Prostate gland (tissue), 2 donors: ENCODE data around the gene NOTUM. TPM values are rescaled to one million over a fixed set of nuclear protein-coding genes. Genes with fewer than 3 reads are reported as not detected.

ENCODE experiments used
- DNase-seq: peaks from one replicate; pipeline ENCODE4 v3.0.0-alpha.2; 2019; ENCODE audit warnings: low spot score
- H3K27ac ChIP-seq, 2 donors: fragments of 200-600 bp; sonication (generic); 2 replicates each; pipeline ENCODE4 v1.5.1; 2017 to 2019
- H3K27me3 ChIP-seq: fragments of 200-600 bp; sonication (generic); replicated peaks from 2 replicates; pipeline ENCODE4 v1.5.1; 2019; ENCODE audit not compliant: insufficient read depth
- H3K36me3 ChIP-seq, 2 donors: fragments of 200-600 bp; sonication (generic); 1 replicate in 1 of 2; 2 replicates in 1 of 2; pipeline versions ENCODE4 v1.5.1 to v1.8.1; 2017 to 2019
- H3K4me1 ChIP-seq: fragments of 200-600 bp; sonication (generic); replicated peaks from 2 replicates; pipeline ENCODE4 v1.5.1; 2019
- H3K4me3 ChIP-seq, 2 donors: fragments of 200-600 bp; sonication (generic); 2 replicates each; pipeline ENCODE4 v1.5.1; 2017 to 2019
- H3K9me3 ChIP-seq: fragments of 200-600 bp; sonication (generic); 2 replicates; pipeline ENCODE4 v1.5.1; 2017
- CTCF ChIP-seq, 4 experiments: fragments of 200-600 bp in 2 of 4; fragments of 450-650 bp in 2 of 4; sonication (generic) in 2 of 4; IDR thresholded peaks; 1 replicate in 3 of 4; 2 replicates in 1 of 4; pipeline ENCODE4 v1.5.1; 2016 to 2019; ENCODE audit warnings: antibody characterized with exemption in 4 of 4, mild to moderate bottlenecking in 2 of 4, moderate library complexity in 2 of 4
- POLR2A ChIP-seq: fragments of 450-650 bp; IDR thresholded peaks from one replicate; pipeline ENCODE4 v1.6.1; 2016; ENCODE audit warnings: antibody characterized with exemption, mild to moderate bottlenecking
- POLR2AphosphoS5 ChIP-seq: sonication (generic); formaldehyde crosslinking; IDR thresholded peaks from one replicate; pipeline ENCODE4 v1.6.1; 2017; ENCODE audit warnings: antibody characterized with exemption
- WGBS: methylation state at CpG from one replicate; pipeline ENCODE4 v1.1.5; 2018; 5-methylcytosine and 5-hydroxymethylcytosine counted together
- intact Hi-C: fragments of 100-400 bp; cut with DNase I; formaldehyde crosslinking; loops from one replicate; pipeline ENCODE4 v1.14.2; 2022
- total RNA-seq, 2 donors: library from RNA; depleted of rRNA; stranded (reverse); fragments of >200 nt; gene quantifications; one replicate each; pipeline ENCODE4 v1.1.0, GENCODE V29; 2016

NOTUM gene
- total RNA-seq, 2 donors from 2014 or later = 0.50 to 8.3 TPM

DNA sequence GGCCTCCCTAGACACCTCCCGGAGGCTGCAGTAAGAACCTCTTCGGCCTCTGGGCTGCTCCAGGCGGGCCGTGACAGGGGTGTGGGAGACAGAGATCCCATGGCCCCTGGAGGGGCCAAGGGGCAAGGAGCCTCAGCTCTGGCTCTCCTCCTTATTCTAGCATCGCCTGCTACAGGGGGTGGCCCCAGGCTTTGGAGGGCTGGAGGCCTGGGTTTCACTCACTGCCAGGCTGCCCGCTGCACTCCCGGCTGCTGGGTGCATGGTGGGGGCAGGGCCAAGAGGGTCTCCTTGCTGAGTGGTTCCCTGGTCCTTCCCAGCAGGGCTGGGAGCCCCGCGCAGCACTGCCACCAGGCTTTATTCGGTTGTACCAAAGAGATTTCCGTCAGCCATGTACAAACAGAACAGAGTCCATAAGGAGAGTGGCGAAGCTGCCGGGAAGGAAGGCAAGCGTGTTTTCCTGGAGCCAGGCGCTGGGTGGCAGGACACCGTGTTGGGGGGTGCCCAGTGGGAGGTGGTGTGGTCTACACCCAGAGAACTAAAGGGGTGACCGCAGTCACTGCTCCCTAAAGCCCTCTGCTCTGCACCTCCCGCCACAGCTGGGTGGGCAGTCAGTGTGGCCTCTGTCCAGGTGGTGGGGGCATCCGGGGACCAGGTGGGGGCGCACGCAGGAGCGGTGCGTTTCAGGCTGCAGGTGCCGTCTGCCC lies 56.9 kb downstream of the NOTUM start:
- DNase-seq = no peak
- Histone ChIP-seq H3K4me1 (peaks cover 4% of the 10 kb centered on the region), H3K9me3 (no peaks in the 10 kb centered on the region), H3K27ac (no peak overlapping the region), H3K36me3 (no peaks in the 10 kb centered on the region), H3K4me3 (no peak overlapping the region), H3K27me3 (no peaks in the 10 kb centered on the region)
- no peak for TF ChIP-seq POLR2AphosphoS5
- 89% methylated on average over 24 of the region's 24 CpGs for WGBS
- intact Hi-C loops = no loop called here

DNA sequence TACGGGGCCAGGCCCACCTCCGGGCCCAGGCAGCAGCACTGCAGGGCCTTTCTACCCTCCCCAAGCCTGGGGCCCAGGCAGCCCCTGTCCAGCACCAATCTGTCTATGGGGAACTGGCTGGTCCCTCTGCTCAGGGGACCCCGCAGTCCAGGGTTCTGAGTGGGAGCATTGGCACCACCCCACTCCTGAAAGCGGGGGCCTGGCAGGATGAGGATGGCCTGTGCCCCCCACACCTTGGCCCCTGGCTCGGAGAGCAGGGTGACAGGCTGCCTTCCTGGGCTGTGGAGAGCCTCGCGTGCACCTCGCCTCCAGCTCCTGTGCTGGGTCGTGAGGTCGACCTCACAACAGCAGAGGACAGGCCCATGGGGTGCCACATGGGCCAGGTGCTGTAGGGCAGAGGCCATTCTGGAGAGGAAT lies 57.6 kb downstream of the NOTUM start:
- intact Hi-C loops = no loop called here
- no peaks in the 10 kb centered on the region for H3K9me3 ChIP-seq
- DNase-seq = no peak
- no peaks in the 10 kb centered on the region for H3K27me3 ChIP-seq
- peaks cover 4% of the 10 kb centered on the region for H3K4me1 ChIP-seq
- H3K36me3 ChIP-seq = peaks cover 0 to 5% of the 10 kb centered on the region in 2 donors
- TF ChIP-seq POLR2AphosphoS5 = no peak
- no peak for TF ChIP-seq CTCF (IDR thresholded peaks at IDR 0.05)
- no peak for TF ChIP-seq POLR2A
- H3K27ac ChIP-seq = no peak overlapping the region
- no peak overlapping the region for H3K4me3 ChIP-seq
- WGBS = 88% methylated on average over 6 of the region's 10 CpGs

DNA sequence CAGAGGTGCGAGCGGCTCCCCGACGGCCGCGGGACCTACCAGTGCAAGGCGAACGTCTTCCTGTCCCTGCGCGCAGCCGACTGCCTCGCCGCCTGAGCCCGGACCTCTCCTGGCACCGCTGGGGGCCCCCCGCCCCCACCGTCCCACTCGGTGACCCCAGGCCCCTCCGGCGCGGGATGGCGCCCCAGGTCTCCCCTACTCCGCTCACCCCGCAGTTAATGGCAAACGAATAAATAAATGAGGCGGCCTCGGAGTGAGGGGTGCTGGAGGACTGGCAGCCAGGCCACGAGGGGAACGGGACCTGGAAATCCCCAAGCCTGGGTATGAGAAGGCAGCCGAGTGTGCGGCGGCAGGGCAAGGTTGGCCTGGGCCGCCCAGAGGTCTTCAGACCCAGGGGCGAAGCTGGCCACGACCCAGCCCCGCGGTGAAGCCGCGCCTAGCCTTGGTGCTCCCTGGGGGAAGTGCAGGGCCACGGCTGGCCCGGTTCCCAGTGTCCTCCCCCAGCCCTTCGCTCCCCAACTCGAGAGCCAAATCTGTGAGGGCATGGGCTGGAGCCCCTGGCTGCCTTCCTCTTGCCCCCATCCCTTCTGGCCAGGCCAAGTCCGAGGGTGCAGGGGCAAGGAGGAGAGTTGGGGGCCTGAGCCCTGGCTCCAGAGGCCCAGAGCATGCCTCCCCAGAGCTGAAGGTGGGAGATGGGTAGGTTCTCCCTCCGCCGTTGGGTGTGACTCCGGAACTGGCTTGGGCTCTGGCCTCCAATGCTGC lies 58.2 kb downstream of the NOTUM start:
- Histone ChIP-seq H3K4me3 (peak overlapping the region in 1 of 2 donors; percentile 33), H3K27ac (no peak overlapping the region), H3K27me3 (no peaks in the 10 kb centered on the region), H3K36me3 (peaks cover 0 to 5% of the 10 kb centered on the region in 2 donors), H3K4me1 (peaks cover 4% of the 10 kb centered on the region), H3K9me3 (no peaks in the 10 kb centered on the region)
- intact Hi-C loops = no loop called here
- DNase-seq = no peak
- 45% methylated on average over 32 of the region's 47 CpGs for WGBS
- no peak for TF ChIP-seq POLR2AphosphoS5
- no peak for TF ChIP-seq CTCF (IDR thresholded peaks at IDR 0.05)
- TF ChIP-seq POLR2A = no peak

Other genes with a start within 250 kb of the NOTUM start
- gene SLC25A10, start 248.9 kb downstream of the NOTUM start, total RNA-seq = 10 to 100 TPM; 39.1 to 39.4 TPM
- gene GCGR, start 157.0 kb downstream of the NOTUM start, total RNA-seq = under 1 TPM in 1 of 2 donors, not detected in 1; 0.97 TPM
- 100 to 1,000 TPM in 1 of 2 donors, 10 to 100 TPM in 1; 83.6 to 150 TPM for gene MCRIP1, start 127.9 kb downstream of the NOTUM start, total RNA-seq
- gene PPP1R27, start 126.1 kb downstream of the NOTUM start, total RNA-seq = 1 to 10 TPM in 1 of 2 donors, not detected in 1; 1.6 TPM
- gene P4HB, start 100.7 kb downstream of the NOTUM start, total RNA-seq = 1,000 to 10,000 TPM in 1 of 2 donors, 100 to 1,000 TPM in 1; 509 to 2,101 TPM
- gene ARHGDIA, start 89.8 kb downstream of the NOTUM start, total RNA-seq = 100 to 1,000 TPM; 193 to 274 TPM
- 100 to 1,000 TPM in 1 of 2 donors, 10 to 100 TPM in 1; 83.9 to 108 TPM for gene ALYREF, start 69.6 kb downstream of the NOTUM start, total RNA-seq
- 100 to 1,000 TPM; 128 to 278 TPM for gene ANAPC11, start 69.5 kb downstream of the NOTUM start, total RNA-seq
- gene NPB, start 58.9 kb downstream of the NOTUM start, total RNA-seq = 10 to 100 TPM in 1 of 2 donors, 1 to 10 TPM in 1; 9.8 to 10.9 TPM
- gene PCYT2, start 49.8 kb downstream of the NOTUM start, total RNA-seq = 10 to 100 TPM; 51.4 to 69.2 TPM
- gene SIRT7, start 43.0 kb downstream of the NOTUM start, total RNA-seq = 10 to 100 TPM; 22.4 to 39.9 TPM
- gene MAFG, start 33.5 kb downstream of the NOTUM start, total RNA-seq = 10 to 100 TPM; 11.3 to 27.7 TPM
- gene PYCR1, start 23.9 kb downstream of the NOTUM start, total RNA-seq = 10 to 100 TPM; 35.0 to 91.2 TPM
- under 1 TPM in 1 of 2 donors, not detected in 1; 0.14 TPM for gene MYADML2, start 14.0 kb downstream of the NOTUM start, total RNA-seq
- 10 to 100 TPM; 30.7 to 39.7 TPM for gene ASPSCR1, start 16.4 kb upstream of the NOTUM start, total RNA-seq
- 100 to 1,000 TPM in 1 of 2 donors, 10 to 100 TPM in 1; 84.9 to 263 TPM for gene CENPX, start 61.7 kb upstream of the NOTUM start, total RNA-seq
- 10 to 100 TPM; 22.2 to 24.1 TPM for gene LRRC45, start 62.1 kb upstream of the NOTUM start, total RNA-seq
- 10 to 100 TPM; 41.8 to 93.9 TPM for gene RAC3, start 70.5 kb upstream of the NOTUM start, total RNA-seq
- gene DCXR, start 76.5 kb upstream of the NOTUM start, total RNA-seq = 100 to 1,000 TPM; 235 to 744 TPM
- gene RFNG, start 90.6 kb upstream of the NOTUM start, total RNA-seq = 10 to 100 TPM; 48.8 to 92.7 TPM
- gene GPS1, start 90.7 kb upstream of the NOTUM start, total RNA-seq = 100 to 1,000 TPM; 163 to 182 TPM
- gene DUS1L, start 104.6 kb upstream of the NOTUM start, total RNA-seq = 100 to 1,000 TPM in 1 of 2 donors, 10 to 100 TPM in 1; 95.9 to 119 TPM
- 100 to 1,000 TPM; 192 to 388 TPM for gene FASN, start 137.0 kb upstream of the NOTUM start, total RNA-seq